K562 (cell line): Measurements from ENCODE around the gene ERMP1. TPM values are rescaled to one million over a fixed set of nuclear protein-coding genes. Genes with fewer than 3 reads are reported as not detected.

Experiments
- ATAC-seq: fragments of 200-7000 bp; cut with Tn5 transposase; 3 replicates; pipeline ENCODE4 v1.9.1; 2020; ENCODE audit warnings: moderate library complexity
- BruUV-seq: library from RNA; stranded (reverse); fragments of 400-500 nt; replicated peaks from 2 replicates; lab custom pipeline; 2021; lab: Mats Ljungman, UMichigan
- CTCF ChIA-PET: fragments of 300-600 bp; formaldehyde crosslinking; extraction: SDS; loops from one replicate; lab custom pipeline; 2021; ENCODE audit warnings: low intra/inter-chr PET ratio; lab: Yijun Ruan, JAX
- POLR2A ChIA-PET: fragments of 300-600, 350-650 bp; sonication (Branson Sonifier 250); formaldehyde crosslinking; extraction: SDS; loops from one replicate; lab custom pipeline; 2021; ENCODE audit warnings: antibody characterized with exemption, inconsistent platforms; lab: Yijun Ruan, JAX
- DNase-seq, 4 experiments: peaks; one replicate each; pipeline versions ENCODE4 v3.0.0 to v3.0.0-alpha.2; 2011 to 2018; ENCODE audit warnings: low spot score in 3 of 4, mixed read lengths in 3 of 4; ENCODE audit errors: extremely low read depth in 1 of 4
- FAIRE-seq: peaks from 2 replicates; lab custom pipeline; 2011; peaks lifted over from hg19 to GRCh38; lab: Jason Lieb, UNC
- H2AFZ ChIP-seq: 2 replicates; pipeline ENCODE4 v1.6.0; 2011; ENCODE audit warnings: low read depth, low read length, control low read depth, inconsistent platforms
- H3K27ac ChIP-seq: fragments of 200-600 bp; 3 replicates; pipeline ENCODE4 v1.8.0; 2011; ENCODE audit warnings: low read depth, mild to moderate bottlenecking, control low read depth, inconsistent platforms, low read length, moderate library complexity, mixed read lengths; ENCODE audit errors: extremely low read depth
- H3K27me3 ChIP-seq, 2 experiments: fragments of 300-600 bp in 1 of 2; 2 replicates in 1 of 2; 3 replicates in 1 of 2; pipeline versions ENCODE4 v1.6.0 to v1.8.0; 2011; ENCODE audit warnings: inconsistent platforms in 2 of 2, low read length in 2 of 2, mild to moderate bottlenecking in 1 of 2, mixed read lengths in 1 of 2, moderate library complexity in 1 of 2; ENCODE audit not compliant: control insufficient read depth in 2 of 2, insufficient read depth in 2 of 2
- H3K36me3 ChIP-seq: fragments of 300-600 bp; 3 replicates; pipeline ENCODE4 v1.8.0; 2011; ENCODE audit warnings: mild to moderate bottlenecking, low read length, inconsistent platforms; ENCODE audit not compliant: control insufficient read depth, insufficient read depth
- H3K4me1 ChIP-seq, 2 experiments: fragments of 200-600 bp in 1 of 2; replicated peaks in 1 of 2; 2 replicates in 1 of 2; 3 replicates in 1 of 2; pipeline versions ENCODE4 v1.5.1 to v1.8.0; 2011; ENCODE audit warnings: inconsistent platforms in 2 of 2, low read length in 2 of 2, mild to moderate bottlenecking in 1 of 2, mixed read lengths in 1 of 2, moderate library complexity in 1 of 2; ENCODE audit not compliant: control insufficient read depth in 2 of 2, insufficient read depth in 2 of 2
- H3K4me2 ChIP-seq: 2 replicates; pipeline ENCODE4 v1.6.1; 2011; ENCODE audit warnings: low read length, control low read depth, inconsistent platforms, mixed read lengths; ENCODE audit not compliant: insufficient read depth
- H3K4me3 ChIP-seq: fragments of 200-600 bp; sonication (generic), shearing (Covaris generic); 2 replicates; pipeline ENCODE4 v1.5.1; 2016; ENCODE audit warnings: control low read depth, inconsistent platforms
- H3K79me2 ChIP-seq: fragments of 200-600 bp; 3 replicates; pipeline ENCODE4 v1.8.0; 2011; ENCODE audit warnings: low read length, inconsistent platforms; ENCODE audit not compliant: control insufficient read depth, insufficient read depth
- H3K9ac ChIP-seq, 2 experiments: 2 replicates each; pipeline versions ENCODE4 v1.6.0 to v1.6.1; 2011; ENCODE audit warnings: low read depth in 2 of 2, low read length in 2 of 2, control low read depth in 1 of 2, inconsistent platforms in 1 of 2, mild to moderate bottlenecking in 1 of 2, mixed read lengths in 1 of 2; ENCODE audit not compliant: insufficient read depth in 1 of 2
- H3K9me1 ChIP-seq: one replicate; pipeline ENCODE4 v1.6.0; 2011; ENCODE audit warnings: inconsistent platforms, mild to moderate bottlenecking, low read length, moderate library complexity; ENCODE audit not compliant: control insufficient read depth, insufficient read depth
- H3K9me3 ChIP-seq: replicated peaks from 2 replicates; pipeline ENCODE4 v1.5.1; 2011; ENCODE audit warnings: low read depth, low read length, inconsistent platforms; ENCODE audit not compliant: control insufficient read depth, insufficient read depth
- H4K20me1 ChIP-seq: replicated peaks from 2 replicates; pipeline ENCODE4 v1.6.1; 2011; ENCODE audit warnings: low read length, inconsistent platforms, mixed read lengths; ENCODE audit not compliant: control insufficient read depth, insufficient read depth
- CTCF ChIP-seq, 3 experiments: IDR thresholded peaks in 2 of 3; conservative IDR thresholded peaks in 1 of 3; 2 replicates each; pipeline ENCODE4 v1.5.1; 2011 to 2012; ENCODE audit warnings: low read length in 3 of 3, mild to moderate bottlenecking in 3 of 3, control low read depth in 2 of 3, improper control_type of control experiment in 1 of 3, inconsistent platforms in 1 of 3, low read depth in 1 of 3, mixed read lengths in 1 of 3, moderate library complexity in 1 of 3; ENCODE audit not compliant: insufficient read depth in 2 of 3
- HDAC6 ChIP-seq: IDR thresholded peaks from 2 replicates; pipeline ENCODE4 v1.6.1; 2012; ENCODE audit warnings: low read depth, mild to moderate bottlenecking, control low read depth, inconsistent platforms, low read length, moderate library complexity
- PBX2 ChIP-seq, 2 experiments: IDR thresholded peaks in 1 of 2; conservative IDR thresholded peaks in 1 of 2; 2 replicates each; pipeline ENCODE4 v1.6.1; 2016; ENCODE audit warnings: low read depth in 2 of 2, mild to moderate bottlenecking in 1 of 2, missing compliant biosample characterization in 1 of 2, missing genetic modification characterization in 1 of 2, moderate library complexity in 1 of 2
- RBM25 ChIP-seq: fragments of 200-400 bp; formaldehyde crosslinking; IDR thresholded peaks from 2 replicates; pipeline ENCODE4 v1.6.1; 2018; ENCODE audit warnings: low read length, low read depth, moderate library complexity; ENCODE audit not compliant: severe bottlenecking
- ZNF143 ChIP-seq: sonication (generic); formaldehyde crosslinking; IDR thresholded peaks from 2 replicates; pipeline ENCODE4 v1.9.0; 2022; ENCODE audit warnings: mild to moderate bottlenecking, missing genetic modification reagents
- ZNF24 ChIP-seq: fragments of 450-650 bp; IDR thresholded peaks from 2 replicates; pipeline ENCODE4 v1.6.1; 2016
- ZNF274 ChIP-seq: IDR thresholded peaks from 2 replicates; pipeline ENCODE4 v1.6.1; 2011; ENCODE audit warnings: low read depth, mild to moderate bottlenecking, low read length, moderate library complexity, borderline replicate concordance
- WGBS: fragments of 100-300 bp; shearing (Covaris generic); methylation state at CpG from one replicate; pipeline ENCODE4 v1.1.6; 2016; ENCODE audit warnings: low coverage, mixed read lengths; ENCODE audit not compliant: insufficient coverage; ENCODE audit errors: missing lambda C conversion rate; 5-methylcytosine and 5-hydroxymethylcytosine counted together
- in situ Hi-C: fragments of 300-500 bp; cut with MboI; formaldehyde crosslinking; loops from 4 replicates; pipeline ENCODE4 v1.15.0; 2018; ENCODE audit warnings: inconsistent platforms, mixed read lengths
- intact Hi-C: fragments of 100-400 bp; cut with micrococcal nuclease; formaldehyde crosslinking; loops from 2 replicates; pipeline ENCODE4 v1.14.2; 2022
- polyA plus RNA-seq, 8 experiments: library from polyadenylated mRNA; depleted of rRNA in 4 of 8; stranded (reverse) in 5 of 8; unstranded in 3 of 8; fragments of >200 nt; fragmentation: Nextera tagmentation in 2 of 8; fragmentation: Illumina TruSeq in 1 of 8; extraction: Ambion mirVana in 2 of 8; extraction: Trizol in 1 of 8; gene quantifications; 2 replicates each; pipeline versions ENCODE4 v1.2.1 to v1.2.3, GENCODE V29; 2011 to 2014; ENCODE audit warnings: inconsistent platforms in 1 of 8, missing spikeins in 1 of 8
- total RNA-seq, 7 experiments: library from RNA; depleted of rRNA in 6 of 7; stranded (reverse); fragments of >200 nt in 6 of 7; fragmentation: Illumina TruSeq in 2 of 7; extraction: Trizol in 2 of 7; gene quantifications; 2 replicates each; pipeline versions ENCODE4 v1.2.1 to v1.2.3, GENCODE V29; 2011 to 2021; ENCODE audit warnings: low replicate concordance in 1 of 7

ERMP1 gene
- total and polyA plus RNA-seq, 9 of the 15 experiments (the other 6 are each of a cell fraction or from before 2014, with no cell fraction given) = 2.5 to 26.3 (median 12.6) TPM

GRCh38 chr9:5843794-5844471 is 11.0 kb upstream of the ERMP1 start (continued):
- TF ChIP-seq ZNF143 (CRISPR knock-in tag) (no peak), ZNF24 (no peak), RBM25 (no peak), ZNF274 (no peak), CTCF (IDR thresholded peaks at IDR 0.05 in 2 of 3, conservative IDR thresholded peaks at IDR 0.05 in 1 of 3; ENCODE audit: insufficient read depth in 2 of 3, low read depth in 1 of 3, low read length in 3 of 3) (no peak)

- Histone ChIP-seq H3K9me1 (no peaks in the 10 kb centered on the region), H3K36me3 (no peaks in the 10 kb centered on the region), H3K4me2 (no peak overlapping the region), H4K20me1 (no peaks in the 10 kb centered on the region), H3K9me3 (no peaks in the 10 kb centered on the region; the same call in 1 of the 2 replicates), H3K27me3 (no peaks in the 10 kb centered on the region), H3K27ac (peak overlapping the region; percentile 29; the same call in 1 of the 3 replicates), H3K4me1 (peaks cover 11 to 43% of the 10 kb centered on the region in 2 experiments; a peak in 4 of 5 replicates), H3K9ac (peak overlapping the region in 1 of 2 experiments; percentile 18; a peak in 1 of 4 replicates), H2AFZ (peak overlapping the region; percentile 61), H3K79me2 (no peaks in the 10 kb centered on the region), H3K4me3 (no peak overlapping the region)
- ChIA-PET CTCF (no interaction called here), POLR2A (no interaction called here)
- no TSS peak for BruUV-seq
- ATAC-seq = peak; percentile 31; the same call in 2 of the 3 replicates
- WGBS = 43% methylated on average over 5 of the region's 5 CpGs
- FAIRE-seq = peak; percentile 65
- in situ Hi-C loops (no loop called here), intact Hi-C loops (no loop called here)
- peak in 2 of 4 experiments; percentile 20 to 30 for DNase-seq
- TF ChIP-seq PBX2 (CRISPR knock-in tag; IDR thresholded peaks at IDR 0.05; ENCODE audit: low read depth) = no peak
- TF ChIP-seq PBX2 (tag; conservative IDR thresholded peaks at IDR 0.05; ENCODE audit: low read depth) = no peak
- no peak for TF ChIP-seq CTCF (IDR thresholded peaks at IDR 0.05 in 2 of 3, conservative IDR thresholded peaks at IDR 0.05 in 1 of 3; ENCODE audit: insufficient read depth in 2 of 3, low read depth in 1 of 3, low read length in 3 of 3)
- TF ChIP-seq HDAC6 = no peak
Measured at GRCh38 chr9:5842929-5843793, 10.2 kb upstream of the ERMP1 start.
